Activated naive CD4-positive, alpha-beta T cell treated with anti-CD3 and anti-CD28 coated beads, Interleukin-2, amount 50 U/mL, for 24 hours (primary cell): Measurements from ENCODE around the gene B3GALT4.
"Not testable (repeated sequence)": the region's sequence is repeated elsewhere in the genome, so short reads cannot be mapped to it uniquely, and the experiment has no call there.

ENCODE experiments used
- H3K27ac Mint-ChIP-seq: one replicate; pipeline ENCODE4 v1.8.0; 2021; ENCODE audit warnings: mild to moderate bottlenecking, mixed read lengths
- H3K27me3 Mint-ChIP-seq: one replicate; pipeline ENCODE4 v1.8.0; 2021; ENCODE audit warnings: mixed read lengths
- H3K36me3 Mint-ChIP-seq: one replicate; pipeline ENCODE4 v1.8.0; 2021; ENCODE audit warnings: mixed read lengths
- H3K4me1 Mint-ChIP-seq: one replicate; pipeline ENCODE4 v1.8.0; 2021; ENCODE audit warnings: mixed read lengths
- H3K4me3 Mint-ChIP-seq: one replicate; pipeline ENCODE4 v1.8.0; 2021; ENCODE audit warnings: mild to moderate bottlenecking, mixed read lengths
- H3K9me3 Mint-ChIP-seq: one replicate; pipeline ENCODE4 v1.8.0; 2021; ENCODE audit warnings: mixed read lengths

Gene B3GALT4

GRCh38 chr6:33278810-33279209 lies 1.9 kb downstream of the B3GALT4 start:
- no peaks in the 10 kb centered on the region for H3K9me3 Mint-ChIP-seq
- peaks cover 23% of the 10 kb centered on the region for H3K36me3 Mint-ChIP-seq
- peaks cover 36% of the 10 kb centered on the region for H3K4me1 Mint-ChIP-seq
- H3K27ac Mint-ChIP-seq, result peak overlapping the region; percentile 35
- H3K4me3 Mint-ChIP-seq, result peak overlapping the region; percentile 4
- no peaks in the 10 kb centered on the region for H3K27me3 Mint-ChIP-seq

DNA sequence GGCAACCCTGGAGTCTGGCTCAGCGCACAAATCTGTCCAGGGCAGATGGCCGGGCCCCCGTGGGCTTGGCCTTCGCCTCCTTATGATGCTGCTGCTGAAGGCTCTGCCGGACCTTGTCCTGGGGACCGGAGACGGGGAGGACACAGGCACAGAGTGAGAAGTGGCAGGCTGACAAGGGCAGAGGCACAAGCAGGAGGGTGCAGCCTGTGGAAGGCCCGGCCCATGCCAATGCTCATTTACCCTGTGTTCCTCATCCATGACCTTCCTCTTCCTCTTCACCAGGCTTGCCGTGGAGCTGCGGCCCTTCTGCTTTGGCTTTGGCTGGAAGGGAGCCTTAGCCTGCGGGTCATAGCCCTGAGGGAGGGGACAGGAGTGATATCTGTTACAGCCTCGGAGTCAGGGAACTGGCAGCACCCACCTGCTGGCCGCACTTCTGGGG lies 2.4 kb downstream of the B3GALT4 start:
- H3K27ac Mint-ChIP-seq, result no peak overlapping the region
- no peak overlapping the region for H3K4me3 Mint-ChIP-seq
- H3K27me3 Mint-ChIP-seq, result no peaks in the 10 kb centered on the region
- no peaks in the 10 kb centered on the region for H3K9me3 Mint-ChIP-seq
- peaks cover 34% of the 10 kb centered on the region for H3K4me1 Mint-ChIP-seq
- H3K36me3 Mint-ChIP-seq, result peaks cover 21% of the 10 kb centered on the region

DNA sequence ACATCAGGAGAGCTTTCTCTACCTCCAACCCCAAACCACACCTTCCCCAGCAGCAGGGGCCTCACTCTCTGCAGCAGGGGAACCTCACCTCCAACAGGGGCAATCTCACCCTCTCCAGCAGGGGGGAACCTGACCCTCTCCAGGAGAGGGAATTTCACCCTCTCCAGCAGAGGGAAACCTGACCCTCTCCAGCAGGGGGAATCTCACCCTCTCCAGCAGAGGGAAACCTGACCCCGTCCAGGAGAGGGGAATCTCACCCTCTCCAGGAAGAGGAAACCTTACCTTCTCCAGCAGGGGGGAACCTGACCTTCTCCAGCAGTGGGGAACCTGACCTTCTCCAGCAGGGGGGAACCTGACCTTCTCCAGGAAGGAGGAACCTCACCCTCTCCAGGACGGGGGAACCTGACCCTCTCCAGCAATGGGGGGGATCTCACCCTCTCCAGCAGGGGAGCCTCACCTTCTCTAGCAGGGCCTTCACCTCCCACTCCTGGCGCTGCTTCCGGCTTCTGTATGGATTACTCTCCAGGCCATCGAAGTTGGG lies 3.1 kb downstream of the B3GALT4 start:
- peaks cover 13% of the 10 kb centered on the region for H3K36me3 Mint-ChIP-seq
- H3K9me3 Mint-ChIP-seq, result no peaks in the 10 kb centered on the region
- H3K27ac Mint-ChIP-seq, result peak overlapping the region; percentile 46
- H3K4me3 Mint-ChIP-seq, result no peak overlapping the region
- H3K4me1 Mint-ChIP-seq, result peaks cover 27% of the 10 kb centered on the region
- no peaks in the 10 kb centered on the region for H3K27me3 Mint-ChIP-seq

GRCh38 chr6:33280539-33280938 lies 3.6 kb downstream of the B3GALT4 start:
- Mint-ChIP-seq H3K27me3 (no peaks in the 10 kb centered on the region), H3K4me1 (peaks cover 22% of the 10 kb centered on the region), H3K4me3 (no peak overlapping the region), H3K27ac (no peak overlapping the region), H3K9me3 (no peaks in the 10 kb centered on the region), H3K36me3 (peaks cover 10% of the 10 kb centered on the region)

DNA sequence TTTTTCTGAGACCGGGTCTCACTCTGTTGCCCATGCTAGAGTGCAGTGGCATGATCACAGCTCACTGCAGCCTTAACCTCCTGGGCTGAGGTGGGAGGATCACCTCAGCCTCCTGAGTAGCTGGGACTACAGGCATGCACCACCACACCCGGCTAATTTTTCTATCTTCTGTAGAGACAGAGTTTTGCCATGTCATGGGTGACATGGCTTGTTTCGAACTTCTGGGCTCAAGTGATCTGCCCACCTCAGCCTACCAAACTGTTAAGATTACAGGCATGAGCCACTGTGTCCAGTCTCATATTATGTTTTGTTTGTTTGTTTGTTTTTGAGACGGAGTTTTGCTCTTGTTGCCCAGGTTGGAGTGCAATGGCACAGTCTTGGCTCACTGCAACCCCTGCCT lies 8.3 kb downstream of the B3GALT4 start:
- Mint-ChIP-seq H3K36me3 (peaks cover 13% of the 10 kb centered on the region), H3K4me1 (peaks cover 30% of the 10 kb centered on the region)
- not testable (repeated sequence) for H3K27me3 Mint-ChIP-seq, H3K4me3 Mint-ChIP-seq, H3K27ac Mint-ChIP-seq, H3K9me3 Mint-ChIP-seq

- Mint-ChIP-seq H3K36me3 (peaks cover 14% of the 10 kb centered on the region), H3K4me1 (peaks cover 42% of the 10 kb centered on the region), H3K27ac (peak overlapping the region; percentile 71), H3K9me3 (no peaks in the 10 kb centered on the region), H3K4me3 (peak overlapping the region; percentile 97), H3K27me3 (no peaks in the 10 kb centered on the region)
Measured at GRCh38 chr6:33286946-33287914, 10.3 kb downstream of the B3GALT4 start.

DNA sequence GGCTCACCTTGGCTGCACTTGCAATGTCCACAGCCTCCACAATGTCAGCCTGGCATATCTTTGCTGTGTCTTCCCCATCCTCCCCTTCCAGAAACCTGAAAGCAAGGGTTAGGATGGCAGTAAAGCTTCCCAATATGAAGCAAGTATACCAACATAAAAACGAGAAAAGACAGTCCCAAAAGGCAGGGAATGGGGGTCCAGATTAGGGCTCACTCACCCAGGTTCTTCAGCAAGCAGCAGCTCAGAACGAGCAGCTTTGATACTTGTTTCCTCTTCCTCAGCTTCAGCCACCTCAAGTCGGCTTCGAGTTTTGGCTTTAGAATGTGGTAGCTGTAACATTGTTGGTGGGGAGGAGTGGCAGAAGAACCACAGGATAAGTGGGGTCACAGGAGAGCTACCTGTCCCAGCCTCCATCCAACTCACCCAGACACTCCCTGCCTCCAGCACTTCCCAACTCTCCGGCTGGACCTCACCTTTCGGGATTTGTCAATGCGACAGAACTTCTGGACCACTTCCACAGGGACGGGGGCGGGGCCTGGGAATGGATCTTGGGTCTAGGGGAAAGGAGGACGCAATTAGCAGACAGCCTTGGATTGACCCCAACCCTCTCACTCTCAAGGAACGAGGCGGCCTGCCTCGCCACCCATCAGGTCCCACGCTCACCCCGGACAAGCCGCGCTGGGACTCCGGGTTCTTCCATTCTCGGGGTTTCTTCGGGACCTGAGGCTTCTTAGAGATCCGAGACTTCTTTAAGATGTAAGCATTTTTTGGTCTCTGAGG lies 11.4 kb downstream of the B3GALT4 start:
- Mint-ChIP-seq H3K4me3 (peak overlapping the region; percentile 97), H3K4me1 (peaks cover 42% of the 10 kb centered on the region), H3K9me3 (no peaks in the 10 kb centered on the region), H3K36me3 (peaks cover 12% of the 10 kb centered on the region), H3K27me3 (no peaks in the 10 kb centered on the region), H3K27ac (peak overlapping the region; percentile 94)

- no peaks in the 10 kb centered on the region for H3K27me3 Mint-ChIP-seq
- H3K4me1 Mint-ChIP-seq, result peaks cover 42% of the 10 kb centered on the region
- no peaks in the 10 kb centered on the region for H3K9me3 Mint-ChIP-seq
- peak within 1 kb of the TSS; percentile 95 for H3K27ac Mint-ChIP-seq
- peaks cover 15% of the 10 kb centered on the region for H3K36me3 Mint-ChIP-seq
- H3K4me3 Mint-ChIP-seq, result peak within 1 kb of the TSS; percentile 97
Measured at GRCh38 chr6:33288921-33289783, 12.2 kb downstream of the B3GALT4 start, which contains the start of the genes PFDN6 and WDR46. Gene PFDN6 (plus strand): TSS chr6:33289601. CDS start chr6:33289857, 256 bp downstream. Gene WDR46 (minus strand): TSS chr6:33289239. CDS start chr6:33289170, 69 bp downstream.

DNA sequence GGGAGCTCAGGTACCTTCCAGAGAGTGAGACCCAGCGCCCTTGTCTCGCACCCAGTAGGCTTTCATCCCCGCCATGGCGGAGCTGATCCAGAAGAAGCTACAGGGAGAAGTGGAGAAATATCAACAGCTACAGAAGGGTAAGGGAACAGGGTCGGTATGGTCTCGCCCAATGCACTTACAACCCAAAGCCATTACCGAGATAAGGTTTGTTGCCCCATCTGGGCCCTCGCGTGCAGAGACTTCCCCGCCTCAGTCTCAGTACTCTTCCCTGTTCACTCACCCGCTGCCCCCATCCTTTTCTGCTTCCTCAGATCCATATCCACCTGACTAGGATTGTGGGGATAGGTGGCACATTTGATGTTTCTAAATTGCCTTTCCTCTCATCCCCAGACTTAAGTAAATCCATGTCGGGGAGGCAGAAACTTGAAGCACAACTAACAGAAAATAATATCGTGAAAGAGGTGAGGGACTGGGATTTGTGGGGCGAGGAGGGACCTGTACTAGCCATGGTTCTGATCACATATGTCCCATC lies 12.9 kb downstream of the B3GALT4 start:
- peak overlapping the region; percentile 94 for H3K27ac Mint-ChIP-seq
- peaks cover 16% of the 10 kb centered on the region for H3K36me3 Mint-ChIP-seq
- H3K27me3 Mint-ChIP-seq, result no peaks in the 10 kb centered on the region
- H3K4me1 Mint-ChIP-seq, result peaks cover 42% of the 10 kb centered on the region
- peak overlapping the region; percentile 97 for H3K4me3 Mint-ChIP-seq
- no peaks in the 10 kb centered on the region for H3K9me3 Mint-ChIP-seq

DNA sequence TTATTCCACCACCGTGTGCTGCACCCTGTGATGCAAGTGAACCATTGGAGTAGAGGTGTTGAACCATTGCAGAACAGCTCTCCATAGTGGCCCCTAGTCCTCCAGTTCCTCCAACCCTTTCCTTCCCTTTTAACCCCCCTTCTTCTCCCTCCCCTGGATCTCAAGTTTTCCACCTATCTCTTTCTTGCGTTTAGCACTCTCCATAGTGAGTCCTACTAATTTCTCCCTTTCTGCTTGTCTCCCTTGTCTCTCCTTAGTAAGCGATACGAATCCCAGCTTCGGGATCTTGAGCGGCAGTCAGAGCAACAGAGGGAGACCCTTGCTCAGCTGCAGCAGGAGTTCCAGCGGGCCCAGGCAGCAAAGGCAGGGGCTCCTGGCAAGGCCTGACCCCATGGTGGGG lies 13.5 kb downstream of the B3GALT4 start:
- H3K27me3 Mint-ChIP-seq, result no peaks in the 10 kb centered on the region
- H3K4me3 Mint-ChIP-seq, result peak overlapping the region; percentile 97
- peaks cover 42% of the 10 kb centered on the region for H3K4me1 Mint-ChIP-seq
- H3K9me3 Mint-ChIP-seq, result no peaks in the 10 kb centered on the region
- peaks cover 16% of the 10 kb centered on the region for H3K36me3 Mint-ChIP-seq
- H3K27ac Mint-ChIP-seq, result peak overlapping the region; percentile 95

- Mint-ChIP-seq H3K36me3 (peaks cover 12% of the 10 kb centered on the region), H3K4me1 (peaks cover 34% of the 10 kb centered on the region), H3K9me3 (no peaks in the 10 kb centered on the region), H3K27ac (no peak overlapping the region), H3K27me3 (no peaks in the 10 kb centered on the region), H3K4me3 (no peak overlapping the region)
Measured at GRCh38 chr6:33292996-33293682, 16.2 kb downstream of the B3GALT4 start.

- Mint-ChIP-seq H3K4me3 (no peak overlapping the region), H3K4me1 (peaks cover 31% of the 10 kb centered on the region), H3K36me3 (peaks cover 10% of the 10 kb centered on the region), H3K27me3 (no peaks in the 10 kb centered on the region), H3K9me3 (no peaks in the 10 kb centered on the region), H3K27ac (peak overlapping the region; percentile 79)
Measured at GRCh38 chr6:33294086-33294823, 17.3 kb downstream of the B3GALT4 start.

DNA sequence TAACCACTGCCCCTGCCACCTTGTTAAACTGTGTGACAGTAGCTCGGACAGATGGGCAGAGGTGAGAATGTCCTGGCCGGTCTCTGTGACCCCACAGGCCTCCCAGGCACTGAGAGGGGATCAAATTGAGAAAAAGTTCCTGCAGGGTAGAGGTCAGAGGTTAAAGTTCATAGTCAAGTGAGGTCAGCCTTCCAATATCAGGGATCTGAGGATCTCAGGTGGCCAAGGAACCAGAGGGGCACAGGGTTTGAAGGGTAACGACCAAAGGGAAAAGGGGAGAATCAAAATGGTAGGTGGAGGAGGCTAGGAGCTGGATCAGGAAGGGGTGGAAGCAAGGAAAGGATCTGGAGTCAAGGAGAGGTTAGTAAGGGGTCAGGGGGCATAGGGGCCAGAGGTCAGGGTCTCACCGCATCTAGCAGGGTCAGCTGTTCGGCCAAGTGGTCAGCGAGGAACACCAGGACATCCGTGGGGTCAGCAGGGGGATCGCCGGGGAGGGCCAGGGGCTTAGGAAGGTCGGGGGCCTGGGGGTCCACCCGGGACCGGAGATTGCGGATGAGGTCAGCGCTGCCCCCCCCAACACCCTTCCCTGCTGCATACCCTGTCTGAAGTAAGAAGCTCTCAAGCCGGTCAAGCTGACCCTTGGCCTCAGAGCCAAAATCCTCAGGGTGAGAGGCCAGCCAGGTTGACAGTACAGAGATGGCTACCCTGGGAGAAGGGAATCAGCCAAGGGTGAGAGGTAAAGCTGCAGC lies 18.9 kb downstream of the B3GALT4 start:
- Mint-ChIP-seq H3K27me3 (no peaks in the 10 kb centered on the region), H3K36me3 (peaks cover 9% of the 10 kb centered on the region), H3K4me1 (peaks cover 30% of the 10 kb centered on the region), H3K27ac (no peak overlapping the region), H3K9me3 (no peaks in the 10 kb centered on the region), H3K4me3 (peak overlapping the region; percentile 30)
